GM18498 (cell line): Measurements from ENCODE around the gene ITGB6.

ENCODE experiments used
- ATAC-seq: cut with Tn5 transposase; IDR thresholded peaks from one replicate; pipeline ENCODE4 v1.9.1; 2021; ENCODE audit warnings: mild to moderate bottlenecking, moderate library complexity; ENCODE audit not compliant: unreplicated experiment

Gene ITGB6

GRCh38 chr2:160054984-160055725 lies 144.9 kb downstream of the ITGB6 start:
- no peak for ATAC-seq

GRCh38 chr2:160053946-160054345 lies 146.1 kb downstream of the ITGB6 start:
- ATAC-seq: no peak

- no peak for ATAC-seq
Observed at GRCh38 chr2:160052531-160052930, 147.5 kb downstream of the ITGB6 start.

- ATAC-seq: no peak
Observed at GRCh38 chr2:160051371-160051800, 148.7 kb downstream of the ITGB6 start.

- ATAC-seq: no peak
Observed at GRCh38 chr2:160050147-160050546, 149.9 kb downstream of the ITGB6 start.
